Measurements from ENCODE around the gene KIAA0232.

The KIAA0232 gene

GRCh38 chr4:6758728-6759127 is 23.8 kb upstream of the KIAA0232 start:
- no peak overlapping the region for H3K4me3 ChIP-seq (ENCODE audit: low read length)
- H3K4me1 ChIP-seq (ENCODE audit: control insufficient read depth, low read depth, low read length): no peaks in the 10 kb centered on the region
- H3K27ac ChIP-seq (ENCODE audit: low read length): no peak overlapping the region
- no peaks in the 10 kb centered on the region for H3K27me3 ChIP-seq (ENCODE audit: control insufficient read depth, insufficient read depth, low read length)
- no peak overlapping the region for H3K9ac ChIP-seq (ENCODE audit: low read length)
- H3K36me3 ChIP-seq (ENCODE audit: control insufficient read depth, low read depth, low read length): no peaks in the 10 kb centered on the region
- H3K9me3 ChIP-seq (ENCODE audit: control insufficient read depth, low read depth, low read length): no peaks in the 10 kb centered on the region

GRCh38 chr4:6760865-6761264 is 21.7 kb upstream of the KIAA0232 start:
- H3K9ac ChIP-seq (ENCODE audit: low read length): no peak overlapping the region
- H3K4me3 ChIP-seq (ENCODE audit: low read length): no peak overlapping the region
- no peak overlapping the region for H3K27ac ChIP-seq (ENCODE audit: low read length)
- no peaks in the 10 kb centered on the region for H3K9me3 ChIP-seq (ENCODE audit: control insufficient read depth, low read depth, low read length)
- H3K27me3 ChIP-seq (ENCODE audit: control insufficient read depth, insufficient read depth, low read length): no peaks in the 10 kb centered on the region
- no peaks in the 10 kb centered on the region for H3K4me1 ChIP-seq (ENCODE audit: control insufficient read depth, low read depth, low read length)
- no peaks in the 10 kb centered on the region for H3K36me3 ChIP-seq (ENCODE audit: control insufficient read depth, low read depth, low read length)

- no peaks in the 10 kb centered on the region for H3K36me3 ChIP-seq (ENCODE audit: control insufficient read depth, low read depth, low read length)
- H3K9ac ChIP-seq (ENCODE audit: low read length): no peak overlapping the region
- no peaks in the 10 kb centered on the region for H3K4me1 ChIP-seq (ENCODE audit: control insufficient read depth, low read depth, low read length)
- H3K9me3 ChIP-seq (ENCODE audit: control insufficient read depth, low read depth, low read length): no peaks in the 10 kb centered on the region
- no peak overlapping the region for H3K27ac ChIP-seq (ENCODE audit: low read length)
- H3K27me3 ChIP-seq (ENCODE audit: control insufficient read depth, insufficient read depth, low read length): no peaks in the 10 kb centered on the region
- H3K4me3 ChIP-seq (ENCODE audit: low read length): no peak overlapping the region
Observed at GRCh38 chr4:6761649-6762615, 20.6 kb upstream of the KIAA0232 start.

GRCh38 chr4:6763330-6763851 is 19.1 kb upstream of the KIAA0232 start:
- Histone ChIP-seq H3K27me3 (ENCODE audit: control insufficient read depth, insufficient read depth, low read length) (no peaks in the 10 kb centered on the region), H3K27ac (ENCODE audit: low read length) (no peak overlapping the region), H3K36me3 (ENCODE audit: control insufficient read depth, low read depth, low read length) (no peaks in the 10 kb centered on the region), H3K4me1 (ENCODE audit: control insufficient read depth, low read depth, low read length) (no peaks in the 10 kb centered on the region), H3K9me3 (ENCODE audit: control insufficient read depth, low read depth, low read length) (no peaks in the 10 kb centered on the region), H3K9ac (ENCODE audit: low read length) (no peak overlapping the region), H3K4me3 (ENCODE audit: low read length) (no peak overlapping the region)

GRCh38 chr4:6764976-6765620 is 17.4 kb upstream of the KIAA0232 start:
- Histone ChIP-seq H3K27ac (ENCODE audit: low read length) (no peak overlapping the region), H3K36me3 (ENCODE audit: control insufficient read depth, low read depth, low read length) (no peaks in the 10 kb centered on the region), H3K27me3 (ENCODE audit: control insufficient read depth, insufficient read depth, low read length) (no peaks in the 10 kb centered on the region), H3K9ac (ENCODE audit: low read length) (no peak overlapping the region), H3K4me3 (ENCODE audit: low read length) (no peak overlapping the region), H3K4me1 (ENCODE audit: control insufficient read depth, low read depth, low read length) (no peaks in the 10 kb centered on the region), H3K9me3 (ENCODE audit: control insufficient read depth, low read depth, low read length) (no peaks in the 10 kb centered on the region)

- Histone ChIP-seq H3K27me3 (ENCODE audit: control insufficient read depth, insufficient read depth, low read length) (no peaks in the 10 kb centered on the region), H3K36me3 (ENCODE audit: control insufficient read depth, low read depth, low read length) (no peaks in the 10 kb centered on the region), H3K4me3 (ENCODE audit: low read length) (no peak overlapping the region), H3K27ac (ENCODE audit: low read length) (no peak overlapping the region), H3K9ac (ENCODE audit: low read length) (no peak overlapping the region), H3K4me1 (ENCODE audit: control insufficient read depth, low read depth, low read length) (no peaks in the 10 kb centered on the region), H3K9me3 (ENCODE audit: control insufficient read depth, low read depth, low read length) (no peaks in the 10 kb centered on the region)
Observed at GRCh38 chr4:6765703-6766102, 16.8 kb upstream of the KIAA0232 start.

- Histone ChIP-seq H3K4me1 (ENCODE audit: control insufficient read depth, low read depth, low read length) (no peaks in the 10 kb centered on the region), H3K36me3 (ENCODE audit: control insufficient read depth, low read depth, low read length) (no peaks in the 10 kb centered on the region), H3K9me3 (ENCODE audit: control insufficient read depth, low read depth, low read length) (no peaks in the 10 kb centered on the region), H3K4me3 (ENCODE audit: low read length) (no peak overlapping the region), H3K27me3 (ENCODE audit: control insufficient read depth, insufficient read depth, low read length) (no peaks in the 10 kb centered on the region), H3K9ac (ENCODE audit: low read length) (no peak overlapping the region), H3K27ac (ENCODE audit: low read length) (no peak overlapping the region)
Observed at GRCh38 chr4:6767386-6767747, 15.2 kb upstream of the KIAA0232 start.

GRCh38 chr4:6767748-6768538 is 14.6 kb upstream of the KIAA0232 start:
- Histone ChIP-seq H3K4me1 (ENCODE audit: control insufficient read depth, low read depth, low read length) (no peaks in the 10 kb centered on the region), H3K4me3 (ENCODE audit: low read length) (no peak overlapping the region), H3K9me3 (ENCODE audit: control insufficient read depth, low read depth, low read length) (no peaks in the 10 kb centered on the region), H3K27me3 (ENCODE audit: control insufficient read depth, insufficient read depth, low read length) (no peaks in the 10 kb centered on the region), H3K9ac (ENCODE audit: low read length) (no peak overlapping the region), H3K36me3 (ENCODE audit: control insufficient read depth, low read depth, low read length) (no peaks in the 10 kb centered on the region), H3K27ac (ENCODE audit: low read length) (no peak overlapping the region)

GRCh38 chr4:6768539-6768905 is 14.0 kb upstream of the KIAA0232 start:
- Histone ChIP-seq H3K4me1 (ENCODE audit: control insufficient read depth, low read depth, low read length) (no peaks in the 10 kb centered on the region), H3K36me3 (ENCODE audit: control insufficient read depth, low read depth, low read length) (no peaks in the 10 kb centered on the region), H3K4me3 (ENCODE audit: low read length) (no peak overlapping the region), H3K9ac (ENCODE audit: low read length) (no peak overlapping the region), H3K9me3 (ENCODE audit: control insufficient read depth, low read depth, low read length) (no peaks in the 10 kb centered on the region), H3K27ac (ENCODE audit: low read length) (no peak overlapping the region), H3K27me3 (ENCODE audit: control insufficient read depth, insufficient read depth, low read length) (no peaks in the 10 kb centered on the region)

- no peaks in the 10 kb centered on the region for H3K4me1 ChIP-seq (ENCODE audit: control insufficient read depth, low read depth, low read length)
- H3K36me3 ChIP-seq (ENCODE audit: control insufficient read depth, low read depth, low read length): no peaks in the 10 kb centered on the region
- no peaks in the 10 kb centered on the region for H3K27me3 ChIP-seq (ENCODE audit: control insufficient read depth, insufficient read depth, low read length)
- H3K27ac ChIP-seq (ENCODE audit: low read length): no peak overlapping the region
- no peaks in the 10 kb centered on the region for H3K9me3 ChIP-seq (ENCODE audit: control insufficient read depth, low read depth, low read length)
- H3K4me3 ChIP-seq (ENCODE audit: low read length): no peak overlapping the region
- no peak overlapping the region for H3K9ac ChIP-seq (ENCODE audit: low read length)
Observed at GRCh38 chr4:6769233-6769988, 13.1 kb upstream of the KIAA0232 start.

- no peaks in the 10 kb centered on the region for H3K4me1 ChIP-seq (ENCODE audit: control insufficient read depth, low read depth, low read length)
Observed at GRCh38 chr4:6769989-6770420, 12.5 kb upstream of the KIAA0232 start.

More at GRCh38 chr4:6769989-6770420, 12.5 kb upstream of the KIAA0232 start:
- Histone ChIP-seq H3K36me3 (ENCODE audit: control insufficient read depth, low read depth, low read length) (no peaks in the 10 kb centered on the region), H3K9me3 (ENCODE audit: control insufficient read depth, low read depth, low read length) (no peaks in the 10 kb centered on the region), H3K4me3 (ENCODE audit: low read length) (no peak overlapping the region), H3K27me3 (ENCODE audit: control insufficient read depth, insufficient read depth, low read length) (no peaks in the 10 kb centered on the region), H3K27ac (ENCODE audit: low read length) (no peak overlapping the region), H3K9ac (ENCODE audit: low read length) (no peak overlapping the region)
